RKO (cell line): ENCODE measurements around the gene CDC5L.

ENCODE experiments used
- DNase-seq: peaks from one replicate; pipeline ENCODE4 v3.0.0-alpha.2; 2016; ENCODE audit warnings: low spot score

The CDC5L gene

GRCh38 chr6:44373787-44374186 is 13.7 kb upstream of the CDC5L start:
- no peak for DNase-seq

- no peak for DNase-seq
Measured at GRCh38 chr6:44375071-44375470, 12.4 kb upstream of the CDC5L start.

GRCh38 chr6:44377484-44377883 is 10.0 kb upstream of the CDC5L start:
- no peak for DNase-seq

GRCh38 chr6:44377971-44378370 is 9.5 kb upstream of the CDC5L start:
- DNase-seq, result no peak

- DNase-seq, result no peak
Measured at GRCh38 chr6:44381739-44382138, 5.8 kb upstream of the CDC5L start.

- no peak for DNase-seq
Measured at GRCh38 chr6:44386364-44386928, 1.1 kb upstream of the CDC5L start.

- peak; percentile 9 for DNase-seq
Measured at GRCh38 chr6:44386929-44387345, 569 bp upstream of the CDC5L start.

GRCh38 chr6:44388135-44388487 is 605 bp downstream of the CDC5L start:
- no peak for DNase-seq

GRCh38 chr6:44388887-44389286 is 1.4 kb downstream of the CDC5L start:
- DNase-seq, result peak; percentile 18

- no peak for DNase-seq
Measured at GRCh38 chr6:44390158-44390683, 2.7 kb downstream of the CDC5L start.

- no peak for DNase-seq
Measured at GRCh38 chr6:44395501-44395900, 8.0 kb downstream of the CDC5L start.

GRCh38 chr6:44396968-44397367 is 9.5 kb downstream of the CDC5L start:
- no peak for DNase-seq

- DNase-seq, result peak; percentile 45
Measured at GRCh38 chr6:44397424-44398164, 10.1 kb downstream of the CDC5L start.

- DNase-seq, result no peak
Measured at GRCh38 chr6:44399991-44400390, 12.5 kb downstream of the CDC5L start.

- DNase-seq, result no peak
Measured at GRCh38 chr6:44400572-44400971, 13.1 kb downstream of the CDC5L start.

- no peak for DNase-seq
Measured at GRCh38 chr6:44401138-44401537, 13.6 kb downstream of the CDC5L start.

GRCh38 chr6:44404022-44404714 is 16.7 kb downstream of the CDC5L start:
- no peak for DNase-seq

- no peak for DNase-seq
Measured at GRCh38 chr6:44404715-44405099, 17.2 kb downstream of the CDC5L start.

- no peak for DNase-seq
Measured at GRCh38 chr6:44407951-44408670, 20.6 kb downstream of the CDC5L start.

- DNase-seq, result no peak
Measured at GRCh38 chr6:44409207-44409794, 21.8 kb downstream of the CDC5L start.

GRCh38 chr6:44410363-44410762 is 22.9 kb downstream of the CDC5L start:
- no peak for DNase-seq

- no peak for DNase-seq
Measured at GRCh38 chr6:44411141-44411540, 23.6 kb downstream of the CDC5L start.
